Measurements from ENCODE around the gene REXO5. TPM values are rescaled to one million over a fixed set of nuclear protein-coding genes. Genes with fewer than 3 reads are reported as not detected.

REXO5 gene
- total and polyA plus RNA-seq, 2 donors (not counting 1 experiment from before 2014, with no cell fraction given) = 0.42 to 1.3 TPM

GRCh38 chr16:20897922-20898321 is 91.6 kb downstream of the REXO5 start:
- TF ChIP-seq CTCF (IDR thresholded peaks at IDR 0.05) (no peak), EZH2 (IDR thresholded peaks at IDR 0.05; ENCODE audit: borderline replicate concordance, insufficient read depth, low read depth, low read length, poor library complexity, severe bottlenecking) (no peak)
- Histone ChIP-seq H3K4me2 (replicated peaks; ENCODE audit: low read depth, low read length, poor library complexity, severe bottlenecking) (no peak overlapping the region), H3K79me2 (ENCODE audit: control insufficient read depth, insufficient read depth, low read length) (peaks cover 48% of the 10 kb centered on the region), H3K27me3 (replicated peaks in 1 of 4; ENCODE audit: control extremely low read depth in 1 of 4, control insufficient read depth in 3 of 4, insufficient read depth in 4 of 4, low read length in 3 of 4) (no peaks in the 10 kb centered on the region), H2AFZ (ENCODE audit: insufficient read depth, low read depth, low read length, poor library complexity, severe bottlenecking) (no peak overlapping the region), H3K4me1 (ENCODE audit: control insufficient read depth in 2 of 2, insufficient read depth in 2 of 2, low read length in 2 of 2) (peaks cover 23 to 28% of the 10 kb centered on the region in 2 donors), H4K20me1 (ENCODE audit: control insufficient read depth, insufficient read depth, low read length, poor library complexity, severe bottlenecking) (no peaks in the 10 kb centered on the region), H3K4me3 (ENCODE audit: control extremely low read depth in 1 of 5, extremely low read depth in 1 of 5, insufficient read depth in 1 of 5, low read depth in 2 of 5, low read length in 4 of 5) (no peak overlapping the region), H3K9me3 (ENCODE audit: control extremely low read depth in 1 of 3, control insufficient read depth in 2 of 3, insufficient read depth in 1 of 3, low read length in 2 of 3) (no peaks in the 10 kb centered on the region), H3K9ac (ENCODE audit: low read length) (no peak overlapping the region), H3K27ac (ENCODE audit: low read length in 2 of 2) (no peak overlapping the region), H3K36me3 (replicated peaks in 1 of 2; ENCODE audit: control extremely low read depth in 1 of 2, control insufficient read depth in 1 of 2, extremely low read depth in 1 of 2, insufficient read depth in 2 of 2, low read length in 1 of 2) (peaks cover 0 to 2% of the 10 kb centered on the region in 2 experiments)
- intact Hi-C loops (cut with micrococcal nuclease) = no loop called here
- no peaks in the 10 kb centered on the region for H3K9me3 Mint-ChIP-seq (ENCODE audit: insufficient read depth)
- peaks cover 46% of the 10 kb centered on the region for H3K4me1 Mint-ChIP-seq
- H3K27ac Mint-ChIP-seq = no peak overlapping the region
- POLR2A ChIA-PET = no interaction called here
- 90% methylated on average over 2 of the region's 3 CpGs for WGBS (ENCODE audit: insufficient coverage)
- CTCF ChIA-PET = interaction anchor here (2.0 kb wide), 1 partner anchor 47 kb away, joined by 9 read pairs; no protein-coding TSS in a partner anchor
- ATAC-seq (ENCODE audit: low read depth) (no peak), DNase-seq (no peak)
- peak overlapping the region; percentile 18 for H3K4me3 Mint-ChIP-seq
- no peaks in the 10 kb centered on the region for H3K27me3 Mint-ChIP-seq

DNA sequence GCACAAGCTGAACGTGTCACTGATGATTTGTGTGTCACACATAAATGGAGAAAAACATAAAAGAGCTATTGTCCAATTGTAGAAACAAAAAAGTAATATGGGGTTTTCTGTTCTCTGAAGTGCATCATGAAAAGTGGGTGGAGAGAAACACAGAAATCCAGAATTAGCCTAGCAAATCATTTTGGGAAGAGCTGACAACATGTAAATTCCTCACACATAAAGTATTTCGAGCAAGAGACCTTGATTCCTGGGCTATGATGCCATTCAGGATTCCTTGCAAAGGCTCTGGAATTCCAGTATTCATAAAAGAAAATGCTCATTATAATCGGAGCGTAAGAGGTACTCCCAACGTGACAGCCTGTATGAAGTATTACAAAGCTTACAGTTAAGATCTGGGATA is 92.7 kb downstream of the REXO5 start:
- no peak for TF ChIP-seq EZH2 (IDR thresholded peaks at IDR 0.05; ENCODE audit: borderline replicate concordance, insufficient read depth, low read depth, low read length, poor library complexity, severe bottlenecking)
- TF ChIP-seq CTCF (IDR thresholded peaks at IDR 0.05) = no peak
- H3K9ac ChIP-seq (ENCODE audit: low read length) = peak overlapping the region; percentile 98
- no peaks in the 10 kb centered on the region for H3K9me3 Mint-ChIP-seq (ENCODE audit: insufficient read depth)
- H3K4me3 ChIP-seq (ENCODE audit: control extremely low read depth in 1 of 5, extremely low read depth in 1 of 5, insufficient read depth in 1 of 5, low read depth in 2 of 5, low read length in 4 of 5) = no peak overlapping the region
- peak overlapping the region; percentile 95 for H3K27ac Mint-ChIP-seq
- DNase-seq (no peak), ATAC-seq (ENCODE audit: low read depth) (no peak)
- H3K36me3 ChIP-seq (replicated peaks in 1 of 2; ENCODE audit: control extremely low read depth in 1 of 2, control insufficient read depth in 1 of 2, extremely low read depth in 1 of 2, insufficient read depth in 2 of 2, low read length in 1 of 2) = peaks cover 0 to 2% of the 10 kb centered on the region in 2 experiments
- no peaks in the 10 kb centered on the region for H3K9me3 ChIP-seq (ENCODE audit: control extremely low read depth in 1 of 3, control insufficient read depth in 2 of 3, insufficient read depth in 1 of 3, low read length in 2 of 3)
- CTCF ChIA-PET = interaction anchor here (1.6 to 2.0 kb wide), 2 partner anchors 10 to 49 kb away, joined by 3 to 9 read pairs; no protein-coding TSS in a partner anchor
- peak overlapping the region; percentile 94 for H3K4me3 Mint-ChIP-seq
- H3K27ac ChIP-seq (ENCODE audit: low read length in 2 of 2) = peak overlapping the region in 1 of 2 donors; percentile 96
- WGBS (ENCODE audit: insufficient coverage) = no CpG with 5 or more reads among the region's 5 CpGs
- H3K4me1 Mint-ChIP-seq = peaks cover 55% of the 10 kb centered on the region
- peaks cover 35 to 40% of the 10 kb centered on the region in 2 donors for H3K4me1 ChIP-seq (ENCODE audit: control insufficient read depth in 2 of 2, insufficient read depth in 2 of 2, low read length in 2 of 2)
- POLR2A ChIA-PET = interaction anchor here (0.8 kb wide), 1 partner anchor 282 kb away, joined by 5 read pairs; no protein-coding TSS in a partner anchor
- H3K79me2 ChIP-seq (ENCODE audit: control insufficient read depth, insufficient read depth, low read length) = peaks cover 47% of the 10 kb centered on the region
- no peaks in the 10 kb centered on the region for H3K27me3 ChIP-seq (replicated peaks in 1 of 4; ENCODE audit: control extremely low read depth in 1 of 4, control insufficient read depth in 3 of 4, insufficient read depth in 4 of 4, low read length in 3 of 4)
- peak overlapping the region; percentile 86 for H2AFZ ChIP-seq (ENCODE audit: insufficient read depth, low read depth, low read length, poor library complexity, severe bottlenecking)
- intact Hi-C loops (cut with micrococcal nuclease) = no loop called here
- H4K20me1 ChIP-seq (ENCODE audit: control insufficient read depth, insufficient read depth, low read length, poor library complexity, severe bottlenecking) = no peaks in the 10 kb centered on the region
- no peaks in the 10 kb centered on the region for H3K27me3 Mint-ChIP-seq
- H3K4me2 ChIP-seq (replicated peaks; ENCODE audit: low read depth, low read length, poor library complexity, severe bottlenecking) = peak overlapping the region; percentile 90

Data from B cell (primary cell).